HG03095 (cell line): Measurements from ENCODE around the gene NEDD4.
A peak's percentile ranks its signal among the peaks of the same experiment; 100 is the strongest.
"Not testable (repeated sequence)": the region's sequence is repeated elsewhere in the genome, so short reads cannot be mapped to it uniquely, and the experiment has no call there.

ENCODE experiments used
- ATAC-seq: cut with Tn5 transposase; IDR thresholded peaks from one replicate; pipeline ENCODE4 v1.9.1; 2021; ENCODE audit warnings: moderate library complexity; ENCODE audit not compliant: unreplicated experiment

The NEDD4 gene

GRCh38 chr15:55993111-55993803 is at the start of gene NEDD4:
NEDD4 (minus strand) TSS chr15:55993612; CDS start chr15:55993555, 57 bp downstream.
- ATAC-seq: peak; percentile 87

DNA sequence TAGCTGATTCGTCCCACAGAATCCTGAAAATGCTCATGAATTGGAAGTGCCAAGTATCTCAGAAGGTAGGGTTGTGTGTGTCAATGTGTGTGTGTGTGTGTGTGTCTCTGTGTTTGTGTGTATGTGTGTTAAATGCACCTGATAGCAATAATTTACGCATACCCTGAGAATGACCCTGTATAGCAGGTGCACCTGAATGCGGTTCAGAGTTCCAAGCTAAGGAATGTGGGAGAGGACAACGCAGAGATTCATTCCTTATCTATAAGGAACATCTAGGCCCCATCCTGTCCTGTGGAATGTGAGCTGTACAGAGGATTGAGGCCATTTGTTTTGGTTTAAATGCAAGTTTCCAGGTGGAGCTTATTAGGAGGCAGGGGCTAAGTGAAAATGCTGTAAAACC is 49.1 kb upstream of the NEDD4 start:
- no peak for ATAC-seq

DNA sequence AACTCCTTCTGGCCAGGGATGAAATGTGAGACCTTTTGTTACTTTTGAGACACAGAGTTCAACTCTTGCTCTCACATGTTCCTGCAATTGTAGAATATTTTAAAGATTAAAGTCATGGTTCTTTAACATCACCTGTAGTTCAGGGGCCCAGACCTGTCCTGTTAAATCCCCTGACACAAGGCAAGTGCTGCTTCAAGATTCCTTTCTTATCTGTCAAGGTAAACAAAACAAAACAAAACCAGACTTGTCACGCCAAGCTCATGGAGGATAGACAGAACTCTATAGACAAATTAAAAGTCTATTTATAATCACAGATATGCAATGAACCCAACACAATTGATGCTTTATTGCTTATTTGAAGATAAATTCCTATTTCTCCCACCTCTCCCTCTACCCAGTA is 48.6 kb upstream of the NEDD4 start:
- no peak for ATAC-seq

- ATAC-seq: no peak
These were observed 46.9 kb upstream of the NEDD4 start for GRCh38 chr15:56040081-56041035.

- ATAC-seq: no peak
These were observed 45.3 kb upstream of the NEDD4 start for GRCh38 chr15:56038707-56039106.

GRCh38 chr15:56038015-56038414 is 44.6 kb upstream of the NEDD4 start:
- no peak for ATAC-seq

GRCh38 chr15:56036546-56037067 is 43.2 kb upstream of the NEDD4 start:
- no peak for ATAC-seq

DNA sequence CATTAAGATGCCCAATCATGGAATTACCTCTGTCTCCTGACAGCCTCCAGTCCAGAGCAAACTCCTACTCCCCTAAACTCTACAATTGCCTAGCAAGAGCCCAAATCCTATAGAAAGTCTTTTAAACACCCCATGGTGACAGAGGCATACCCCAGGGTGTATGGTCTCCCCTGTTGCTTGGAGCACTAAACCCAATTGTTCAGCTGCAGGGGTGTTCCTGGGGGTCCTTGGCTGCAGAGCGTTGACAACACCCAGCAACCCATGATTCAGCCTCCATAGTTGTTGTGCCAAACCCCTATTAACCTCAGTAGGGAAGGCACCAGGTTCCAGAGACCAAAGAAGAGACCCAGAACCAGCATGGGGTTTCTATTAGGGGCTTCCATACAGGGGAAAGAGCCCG is 41.8 kb upstream of the NEDD4 start:
- ATAC-seq: no peak

GRCh38 chr15:56034514-56034913 is 41.1 kb upstream of the NEDD4 start:
- no peak for ATAC-seq

DNA sequence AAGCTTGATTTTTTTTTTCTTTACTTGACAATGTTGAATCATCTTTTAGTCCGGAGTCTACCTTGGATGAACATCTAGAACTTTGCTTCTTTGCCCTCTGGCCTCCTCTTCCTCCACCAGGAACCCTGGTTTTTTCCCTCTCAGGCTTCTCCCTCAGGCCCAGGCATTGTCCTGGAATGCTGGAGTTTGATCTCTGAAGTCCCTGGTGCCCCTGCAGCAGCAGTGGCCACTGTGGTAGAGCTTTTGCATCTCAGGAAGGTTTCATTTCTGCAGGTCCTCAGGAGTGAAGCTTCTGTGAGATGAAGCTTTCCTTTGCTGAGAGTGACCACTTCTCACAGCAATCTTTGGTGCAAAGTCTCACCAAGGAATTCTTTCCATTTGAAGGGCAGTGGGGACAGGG is 39.0 kb upstream of the NEDD4 start:
- ATAC-seq: no peak

DNA sequence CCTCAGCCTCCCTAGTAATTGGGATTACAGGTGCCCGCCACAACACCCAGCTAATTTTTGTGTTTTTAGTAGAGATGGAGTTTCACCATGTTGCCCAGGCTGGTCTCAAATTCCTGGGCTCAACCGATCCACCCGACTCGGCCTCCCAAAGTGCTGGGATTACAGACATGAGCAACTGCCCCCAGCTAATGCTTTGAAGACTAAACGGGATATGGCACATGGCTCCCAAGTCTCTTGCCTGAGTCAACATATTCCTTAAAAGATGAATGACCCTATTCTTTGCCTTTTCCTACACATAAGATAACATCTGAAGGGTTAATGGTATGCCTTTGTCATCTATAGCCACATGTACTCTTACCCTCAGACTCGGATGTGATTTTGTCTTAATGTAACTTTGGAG is 38.4 kb upstream of the NEDD4 start:
- no peak for ATAC-seq

DNA sequence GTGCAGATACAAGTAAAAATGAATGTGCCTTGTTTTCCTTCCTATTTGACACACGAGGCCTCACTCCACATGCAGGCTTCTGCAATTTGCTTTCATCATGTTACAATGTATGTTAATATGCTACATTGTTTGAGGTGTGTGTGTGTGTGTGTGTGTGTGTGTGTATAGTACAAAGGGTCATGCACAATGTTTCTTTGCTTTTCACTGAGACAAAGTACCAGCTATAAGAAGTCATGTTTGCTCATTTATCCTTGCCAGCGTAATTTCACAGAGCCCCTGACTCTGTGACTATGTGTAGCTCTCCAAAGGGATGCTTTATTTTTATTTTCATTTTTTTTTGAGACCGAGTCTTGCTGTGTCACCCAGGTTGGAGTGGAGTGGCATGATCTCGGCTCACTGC is 38.0 kb upstream of the NEDD4 start:
- no peak for ATAC-seq

- no peak for ATAC-seq
These were observed 35.0 kb upstream of the NEDD4 start for GRCh38 chr15:56028430-56028829.

GRCh38 chr15:56023160-56023559 is 29.7 kb upstream of the NEDD4 start:
- ATAC-seq: not testable (repeated sequence)

GRCh38 chr15:56019819-56020486 is 26.5 kb upstream of the NEDD4 start:
- ATAC-seq: no peak

DNA sequence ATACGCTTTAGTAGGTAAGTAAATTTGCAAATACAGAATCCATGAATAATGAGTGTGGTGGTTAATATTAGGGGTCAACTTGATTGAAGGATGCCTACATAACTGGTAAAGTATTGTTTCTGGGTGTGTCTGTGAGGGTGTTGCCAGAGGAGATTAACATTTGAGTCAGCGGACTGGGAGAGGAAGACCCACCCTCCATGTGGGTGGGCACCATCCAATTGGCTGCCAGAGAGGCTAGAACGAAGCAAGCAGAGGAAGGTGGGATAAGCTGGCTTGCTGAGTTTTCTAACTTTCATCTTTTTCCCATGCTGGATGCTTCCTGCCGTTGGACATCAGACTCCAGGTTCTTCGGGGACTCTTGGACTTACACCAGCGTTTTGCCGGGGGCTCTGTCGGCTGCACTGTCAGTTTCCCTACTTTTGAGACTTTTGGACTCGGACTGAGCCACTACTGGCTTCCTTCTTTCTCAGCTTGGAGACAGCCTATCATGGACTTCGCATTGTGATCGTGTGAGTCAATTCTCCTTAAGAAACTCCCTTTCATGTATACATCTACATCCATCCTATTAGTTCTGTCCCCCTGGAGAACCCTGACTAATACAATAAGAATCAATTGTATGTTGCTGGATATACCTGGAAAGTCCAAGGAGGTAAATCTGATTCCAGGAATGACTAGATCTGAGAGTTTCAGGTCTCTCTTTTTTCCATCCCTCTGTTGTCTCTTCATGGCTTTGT is 25.8 kb upstream of the NEDD4 start:
- ATAC-seq: no peak

DNA sequence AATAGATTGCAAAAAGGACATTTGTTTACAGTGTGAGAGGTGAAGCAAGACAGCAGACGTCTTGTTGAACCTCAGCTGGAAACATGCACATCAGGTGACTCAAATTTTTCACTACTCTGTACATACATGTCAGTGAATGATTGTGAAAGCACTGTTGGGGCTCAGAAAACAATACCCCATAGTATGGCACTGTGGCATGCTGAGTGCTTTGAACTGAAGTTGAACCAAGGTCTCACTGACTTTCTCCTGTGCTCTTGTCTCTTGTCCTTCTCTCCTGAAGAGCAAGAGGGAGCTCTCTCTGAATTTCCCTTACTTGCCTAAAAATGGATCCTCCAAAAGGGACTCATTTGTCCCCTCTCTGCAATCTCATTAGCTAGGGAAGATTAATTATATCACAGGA is 24.5 kb upstream of the NEDD4 start:
- ATAC-seq: no peak

DNA sequence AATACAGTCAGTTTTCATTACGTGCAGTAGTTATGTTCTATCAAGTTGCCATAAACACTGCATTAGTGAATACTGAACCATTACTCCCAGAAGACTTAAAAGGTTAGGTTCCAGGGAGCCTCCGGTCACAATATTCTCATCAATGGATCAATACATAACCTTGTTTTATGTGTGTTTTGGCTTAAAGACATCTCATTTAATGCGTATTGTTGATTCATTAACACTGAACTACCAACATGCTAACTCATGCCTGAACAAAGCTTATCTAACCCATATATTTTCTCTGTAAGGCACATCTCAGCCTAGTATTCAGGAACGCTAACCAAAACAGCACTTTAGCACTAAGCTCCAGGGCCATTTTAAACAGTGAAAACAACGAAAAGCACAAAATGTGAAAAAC is 24.1 kb upstream of the NEDD4 start:
- ATAC-seq: no peak

DNA sequence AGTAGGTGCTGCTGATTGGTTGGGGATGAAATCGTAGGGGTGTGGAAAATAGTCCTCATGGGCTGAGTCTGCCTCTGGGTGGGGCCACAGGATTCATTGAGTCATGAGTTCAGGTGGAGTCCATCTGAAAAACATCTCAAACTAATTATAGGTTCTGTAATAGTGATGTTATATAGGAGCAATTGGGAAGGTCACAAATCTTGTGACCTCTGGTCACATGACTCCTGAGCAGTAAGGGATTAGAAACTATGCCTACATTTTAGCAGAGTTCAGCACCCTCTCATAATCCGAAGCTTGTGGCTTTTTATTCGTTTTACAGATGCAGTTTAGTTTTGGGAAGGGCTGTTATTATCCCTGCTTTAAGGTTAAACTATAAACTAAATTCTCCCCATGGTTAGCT is 22.9 kb upstream of the NEDD4 start:
- ATAC-seq: no peak

GRCh38 chr15:56014677-56015076 is 21.3 kb upstream of the NEDD4 start:
- ATAC-seq: no peak

GRCh38 chr15:56007053-56007452 is 13.6 kb upstream of the NEDD4 start:
- not testable (repeated sequence) for ATAC-seq
